HepG2 (cell line): ENCODE measurements around the gene XCL2. TPM values are rescaled to one million over a fixed set of nuclear protein-coding genes. Genes with fewer than 3 reads are reported as not detected.

Source experiments
- CEBPG ChIP-seq: IDR thresholded peaks from 2 replicates; pipeline ENCODE4 v1.6.1; 2016
- HDAC6 ChIP-seq: fragments of 200-600 bp; sonication (generic); IDR thresholded peaks from 2 replicates; pipeline ENCODE4 v1.7.0; 2017; ENCODE audit warnings: mild to moderate bottlenecking, antibody characterized with exemption, low read length, low read depth
- KDM6A ChIP-seq: IDR thresholded peaks from 2 replicates; pipeline ENCODE4 v1.6.1; 2016; ENCODE audit warnings: low read depth
- KIAA2018 ChIP-seq: sonication (generic); formaldehyde crosslinking; IDR thresholded peaks from 2 replicates; pipeline ENCODE4 v1.5.0; 2020; ENCODE audit warnings: mild to moderate bottlenecking, missing genetic modification reagents, borderline replicate concordance
- PRMT3 ChIP-seq: sonication (generic); formaldehyde crosslinking; IDR thresholded peaks from 2 replicates; pipeline ENCODE4 v1.8.1; 2022; ENCODE audit warnings: low read depth, mild to moderate bottlenecking, moderate library complexity, missing genetic modification reagents, borderline replicate concordance
- ZNF414 ChIP-seq: sonication (generic); formaldehyde crosslinking; IDR thresholded peaks from 2 replicates; pipeline ENCODE4 v1.5.0; 2020; ENCODE audit warnings: missing genetic modification reagents
- ZNF543 ChIP-seq: sonication (generic); formaldehyde crosslinking; IDR thresholded peaks from 2 replicates; pipeline ENCODE4 v1.4.0; 2020; ENCODE audit warnings: mild to moderate bottlenecking, missing genetic modification reagents
- polyA plus RNA-seq, 8 experiments: library from polyadenylated mRNA; depleted of rRNA in 3 of 8; stranded (reverse) in 7 of 8; unstranded in 1 of 8; fragments of >200 nt; fragmentation: Illumina TruSeq in 4 of 8; extraction: Trizol in 4 of 8; gene quantifications; 2 replicates each; pipeline versions ENCODE4 v1.2.1 to v1.2.3, GENCODE V29; 2011 to 2016; ENCODE audit warnings: low read depth in 4 of 8, missing spikeins in 1 of 8, mixed read lengths in 1 of 8; ENCODE audit not compliant: insufficient read depth in 1 of 8
- total RNA-seq, 5 experiments: library from RNA; depleted of rRNA; stranded (reverse); fragments of >200 nt; fragmentation: Illumina TruSeq; extraction: Trizol; gene quantifications; 2 replicates each; pipeline ENCODE4 v1.2.3, GENCODE V29; 2016; ENCODE audit warnings: low read depth in 1 of 5

XCL2 gene
- total and polyA plus RNA-seq, 2 of the 13 experiments (the other 11 are each of a cell fraction or from before 2014, with no cell fraction given), result 0.50 TPM; not detected in 1

GRCh38 chr1:168518201-168518689, 25.6 kb downstream of the XCL2 start (continued):
- no peak for TF ChIP-seq ZNF414 (CRISPR knock-in tag)
- no peak for TF ChIP-seq CEBPG (CRISPR knock-in tag)
- TF ChIP-seq PRMT3 (CRISPR knock-in tag), result no peak
- TF ChIP-seq ZNF543 (CRISPR knock-in tag), result no peak
- no peak for TF ChIP-seq KDM6A (CRISPR knock-in tag)
- no peak for TF ChIP-seq KIAA2018 (CRISPR knock-in tag)
- no peak for TF ChIP-seq HDAC6
